ENCODE measurements around the gene OSBPL9. TPM values are rescaled to one million over a fixed set of nuclear protein-coding genes. Genes with fewer than 3 reads are reported as not detected.

Gene OSBPL9
- total RNA-seq, 1 experiment from 2014 or later, result 188 TPM

DNA sequence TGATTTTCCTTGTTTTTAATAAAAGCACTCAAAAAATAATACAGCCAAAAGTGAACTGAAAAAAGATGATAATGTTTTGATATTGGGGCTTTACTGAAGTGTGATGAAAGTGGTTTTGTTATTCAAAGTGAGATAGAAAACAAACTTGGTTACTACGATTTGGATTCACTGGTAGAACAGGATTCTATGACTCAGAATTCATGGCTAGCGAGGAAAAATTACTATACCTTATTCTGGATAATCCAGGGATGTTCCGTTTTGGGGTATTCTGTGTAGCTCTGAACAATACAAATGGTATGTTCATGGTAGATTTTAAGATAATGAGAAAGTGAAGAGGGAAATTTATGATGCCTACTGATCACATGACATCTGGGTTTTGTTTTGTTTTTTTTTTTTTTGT lies 144.0 kb downstream of the OSBPL9 start:
- TF ChIP-seq EZH2 (IDR thresholded peaks at IDR 0.05; ENCODE audit: low read depth), result no peak
- TF ChIP-seq, protein P1, sequence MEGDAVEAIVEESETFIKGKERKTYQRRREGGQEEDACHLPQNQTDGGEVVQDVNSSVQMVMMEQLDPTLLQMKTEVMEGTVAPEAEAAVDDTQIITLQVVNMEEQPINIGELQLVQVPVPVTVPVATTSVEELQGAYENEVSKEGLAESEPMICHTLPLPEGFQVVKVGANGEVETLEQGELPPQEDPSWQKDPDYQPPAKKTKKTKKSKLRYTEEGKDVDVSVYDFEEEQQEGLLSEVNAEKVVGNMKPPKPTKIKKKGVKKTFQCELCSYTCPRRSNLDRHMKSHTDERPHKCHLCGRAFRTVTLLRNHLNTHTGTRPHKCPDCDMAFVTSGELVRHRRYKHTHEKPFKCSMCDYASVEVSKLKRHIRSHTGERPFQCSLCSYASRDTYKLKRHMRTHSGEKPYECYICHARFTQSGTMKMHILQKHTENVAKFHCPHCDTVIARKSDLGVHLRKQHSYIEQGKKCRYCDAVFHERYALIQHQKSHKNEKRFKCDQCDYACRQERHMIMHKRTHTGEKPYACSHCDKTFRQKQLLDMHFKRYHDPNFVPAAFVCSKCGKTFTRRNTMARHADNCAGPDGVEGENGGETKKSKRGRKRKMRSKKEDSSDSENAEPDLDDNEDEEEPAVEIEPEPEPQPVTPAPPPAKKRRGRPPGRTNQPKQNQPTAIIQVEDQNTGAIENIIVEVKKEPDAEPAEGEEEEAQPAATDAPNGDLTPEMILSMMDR (conservative IDR thresholded peaks at IDR 0.05), result no peak
- peaks cover 30% of the 10 kb centered on the region for H3K4me1 ChIP-seq (replicated peaks; ENCODE audit: insufficient read depth)
- H3K4me3 ChIP-seq, result no peak overlapping the region
- H3K4me2 ChIP-seq, result peak overlapping the region; percentile 38
- no peaks in the 10 kb centered on the region for H3K9me3 ChIP-seq (ENCODE audit: insufficient read depth, low read depth)
- peaks cover 10% of the 10 kb centered on the region; the same call in 1 of the 2 replicates for H3K79me2 ChIP-seq (ENCODE audit: low read depth)
- H3K36me3 ChIP-seq (ENCODE audit: low read depth), result peaks cover 41% of the 10 kb centered on the region
- H4K20me1 ChIP-seq (ENCODE audit: insufficient read depth), result no peaks in the 10 kb centered on the region
- CTCF ChIA-PET, result no interaction called here
- no peak overlapping the region for H2AFZ ChIP-seq
- POLR2A ChIA-PET (ENCODE audit: unreplicated experiment), result interaction anchor here (0.5 to 0.7 kb wide), 3 partner anchors 11 to 137 kb away, joined by 4 to 5 read pairs (median 4); no protein-coding TSS in a partner anchor
- peak in 1 of 2 experiments; percentile 76 for DNase-seq
- no peaks in the 10 kb centered on the region for H3K27me3 ChIP-seq (ENCODE audit: insufficient read depth, low read depth)
- intact Hi-C loops (cut with micrococcal nuclease; ENCODE audit: unreplicated experiment), result loop anchor here (2.0 to 5.0 kb wide), 3 partner anchors 89 to 202 kb away; no protein-coding TSS in a partner anchor
- H3K27ac ChIP-seq, result peak overlapping the region; percentile 60
- no TSS peak for BruUV-seq (replicated peaks)
- H3K9me2 ChIP-seq (ENCODE audit: insufficient read depth), result no peaks in the 10 kb centered on the region
- H3F3A ChIP-seq (ENCODE audit: insufficient read depth, low read depth), result peaks cover 48% of the 10 kb centered on the region

GRCh38 chr1:51761351-51761750 lies 144.5 kb downstream of the OSBPL9 start:
- Histone ChIP-seq H3K27me3 (ENCODE audit: insufficient read depth, low read depth) (no peaks in the 10 kb centered on the region), H3K9me3 (ENCODE audit: insufficient read depth, low read depth) (no peaks in the 10 kb centered on the region), H3K36me3 (ENCODE audit: low read depth) (peaks cover 41% of the 10 kb centered on the region), H4K20me1 (ENCODE audit: insufficient read depth) (no peaks in the 10 kb centered on the region), H3K4me3 (no peak overlapping the region), H3K79me2 (ENCODE audit: low read depth) (peaks cover 10% of the 10 kb centered on the region; the same call in 1 of the 2 replicates), H3K4me1 (replicated peaks; ENCODE audit: insufficient read depth) (peaks cover 30% of the 10 kb centered on the region), H3F3A (ENCODE audit: insufficient read depth, low read depth) (peaks cover 48% of the 10 kb centered on the region), H3K27ac (peak overlapping the region; percentile 60), H3K4me2 (no peak overlapping the region), H3K9me2 (ENCODE audit: insufficient read depth) (no peaks in the 10 kb centered on the region), H2AFZ (no peak overlapping the region)
- CTCF ChIA-PET, result no interaction called here
- intact Hi-C loops (cut with micrococcal nuclease; ENCODE audit: unreplicated experiment), result loop anchor here (2.0 to 5.0 kb wide), 3 partner anchors 89 to 203 kb away; no protein-coding TSS in a partner anchor
- BruUV-seq (replicated peaks), result no TSS peak
- DNase-seq, result no peak
- TF ChIP-seq EZH2 (IDR thresholded peaks at IDR 0.05; ENCODE audit: low read depth), result no peak
- TF ChIP-seq, protein P1 (conservative IDR thresholded peaks at IDR 0.05), result no peak
- POLR2A ChIA-PET (ENCODE audit: unreplicated experiment), result interaction anchor here (0.7 kb wide), 1 partner anchor 113 kb away, joined by 4 read pairs; no protein-coding TSS in a partner anchor

- no peaks in the 10 kb centered on the region; the same call in 1 of the 2 replicates for H4K20me1 ChIP-seq (ENCODE audit: insufficient read depth)
- H3K79me2 ChIP-seq (ENCODE audit: low read depth), result peaks cover 27% of the 10 kb centered on the region; the same call in 1 of the 2 replicates
- no peak overlapping the region for H3K4me2 ChIP-seq
- no TSS peak for BruUV-seq (replicated peaks)
- no peak overlapping the region for H2AFZ ChIP-seq
- no peaks in the 10 kb centered on the region for H3K4me1 ChIP-seq (replicated peaks; ENCODE audit: insufficient read depth)
- no peak overlapping the region for H3K4me3 ChIP-seq
- no peak for TF ChIP-seq EZH2 (IDR thresholded peaks at IDR 0.05; ENCODE audit: low read depth)
- TF ChIP-seq, protein P1 (conservative IDR thresholded peaks at IDR 0.05), result peak; percentile 92
- POLR2A ChIA-PET (ENCODE audit: unreplicated experiment), result interaction anchor here (0.6 to 0.9 kb wide), 4 partner anchors 8 to 264 kb away, joined by 3 to 8 read pairs (median 4); no protein-coding TSS in a partner anchor
- no peaks in the 10 kb centered on the region for H3K9me3 ChIP-seq (ENCODE audit: insufficient read depth, low read depth)
- peak; percentile 33 to 49 for DNase-seq
- CTCF ChIA-PET, result interaction anchor here (1.3 to 1.6 kb wide), 2 partner anchors 141 to 199 kb away, joined by 3 to 4 read pairs; no protein-coding TSS in a partner anchor
- H3F3A ChIP-seq (ENCODE audit: insufficient read depth, low read depth), result peaks cover 38% of the 10 kb centered on the region
- H3K27me3 ChIP-seq (ENCODE audit: insufficient read depth, low read depth), result no peaks in the 10 kb centered on the region
- peaks cover 65% of the 10 kb centered on the region for H3K36me3 ChIP-seq (ENCODE audit: low read depth)
- H3K9me2 ChIP-seq (ENCODE audit: insufficient read depth), result no peaks in the 10 kb centered on the region
- intact Hi-C loops (cut with micrococcal nuclease; ENCODE audit: unreplicated experiment), result loop anchor here (2.0 to 5.0 kb wide), 2 partner anchors 147 to 200 kb away; no protein-coding TSS in a partner anchor
- no peak overlapping the region for H3K27ac ChIP-seq
These were observed 152.2 kb downstream of the OSBPL9 start for GRCh38 chr1:51768971-51769588.
